WTC11 (cell line): ENCODE measurements around the gene TMEM131L. TPM values are rescaled to one million over a fixed set of nuclear protein-coding genes. Genes with fewer than 3 reads are reported as not detected.

Experiments
- ATAC-seq: fragments of 200-7000 bp; cut with Tn5 transposase; 2 replicates; pipeline ENCODE4 v1.10.0; 2021; ENCODE audit warnings: mild to moderate bottlenecking, moderate library complexity
- CTCF ChIA-PET: fragments of 300-600 bp; sonication (Branson Sonifier 250); formaldehyde crosslinking; loops from one replicate; lab custom pipeline; 2021; ENCODE audit warnings: antibody characterized with exemption; lab: Charles Lee
- POLR2A ChIA-PET: fragments of 350-600 bp; sonication (Branson Sonifier 250); formaldehyde crosslinking; loops from one replicate; lab custom pipeline; 2021; ENCODE audit warnings: antibody characterized with exemption; lab: Charles Lee
- DNase-seq: peaks from one replicate; pipeline ENCODE4 v3.0.0; 2021; ENCODE audit warnings: low spot score
- H3K27ac Mint-ChIP-seq: 2 replicates; pipeline ENCODE4 v1.8.0; 2021; ENCODE audit warnings: mixed read lengths
- H3K27me3 Mint-ChIP-seq: 2 replicates; pipeline ENCODE4 v1.8.0; 2021; ENCODE audit warnings: low read depth, mild to moderate bottlenecking, moderate library complexity, mixed read lengths
- H3K36me3 Mint-ChIP-seq: 2 replicates; pipeline ENCODE4 v1.8.0; 2021; ENCODE audit warnings: mixed read lengths
- H3K4me1 Mint-ChIP-seq: 2 replicates; pipeline ENCODE4 v1.8.0; 2022; ENCODE audit warnings: mixed read lengths
- H3K4me3 Mint-ChIP-seq: 2 replicates; pipeline ENCODE4 v1.8.0; 2021; ENCODE audit warnings: mild to moderate bottlenecking, moderate library complexity, mixed read lengths
- H3K9me3 Mint-ChIP-seq: 2 replicates; pipeline ENCODE4 v1.8.0; 2021; ENCODE audit warnings: mixed read lengths
- AR ChIP-seq: fragments of 250-450 bp; sonication (Bioruptor Pico); IDR thresholded peaks from 2 replicates; pipeline ENCODE4 v1.9.0; 2021; ENCODE audit warnings: mild to moderate bottlenecking
- ATF3 ChIP-seq: sonication (generic); formaldehyde crosslinking; conservative IDR thresholded peaks from 2 replicates; pipeline ENCODE4 v1.8.1; 2022; ENCODE audit warnings: mild to moderate bottlenecking, missing genetic modification reagents
- EMX1 ChIP-seq: fragments of 250-450 bp; sonication (Bioruptor Pico); IDR thresholded peaks from 2 replicates; pipeline ENCODE4 v1.8.0; 2021; ENCODE audit warnings: mild to moderate bottlenecking
- ESRRA ChIP-seq: sonication (generic); formaldehyde crosslinking; IDR thresholded peaks from 2 replicates; pipeline ENCODE4 v1.8.1; 2022; ENCODE audit warnings: mild to moderate bottlenecking, missing genetic modification reagents, borderline replicate concordance
- ETV6 ChIP-seq: sonication (generic); formaldehyde crosslinking; IDR thresholded peaks from 2 replicates; pipeline ENCODE4 v1.8.1; 2022; ENCODE audit warnings: mild to moderate bottlenecking, missing genetic modification reagents
- GRHL2 ChIP-seq: fragments of 250-450 bp; sonication (Bioruptor Pico); IDR thresholded peaks from 2 replicates; pipeline ENCODE4 v1.8.0; 2022; ENCODE audit warnings: mild to moderate bottlenecking, moderate library complexity; ENCODE audit not compliant: insufficient replicate concordance, severe bottlenecking
- GTF2I ChIP-seq: fragments of 250-450 bp; sonication (Bioruptor Pico); conservative IDR thresholded peaks from 2 replicates; pipeline ENCODE4 v1.4.0; 2021; ENCODE audit warnings: mild to moderate bottlenecking
- NFATC4 ChIP-seq: fragments of 250-450 bp; sonication (Bioruptor Pico); IDR thresholded peaks from 2 replicates; pipeline ENCODE4 v1.9.0; 2021; ENCODE audit warnings: mild to moderate bottlenecking
- PRRX2 ChIP-seq: fragments of 250-450 bp; sonication (Bioruptor Pico); IDR thresholded peaks from 2 replicates; pipeline ENCODE4 v1.8.0; 2021; ENCODE audit warnings: mild to moderate bottlenecking
- SOX15 ChIP-seq: fragments of 250-450 bp; sonication (Bioruptor Pico); IDR thresholded peaks from 2 replicates; pipeline ENCODE4 v1.9.0; 2021; ENCODE audit warnings: mild to moderate bottlenecking
- TEAD1 ChIP-seq: sonication (generic); formaldehyde crosslinking; IDR thresholded peaks from 2 replicates; pipeline ENCODE4 v1.8.0; 2022; ENCODE audit warnings: mild to moderate bottlenecking, missing genetic modification reagents
- ZNF219 ChIP-seq: sonication (generic); formaldehyde crosslinking; IDR thresholded peaks from 2 replicates; pipeline ENCODE4 v1.8.0; 2023; ENCODE audit warnings: missing genetic modification reagents, mild to moderate bottlenecking, borderline replicate concordance
- ZNF396 ChIP-seq: fragments of 250-450 bp; sonication (Bioruptor Pico); IDR thresholded peaks from 2 replicates; pipeline ENCODE4 v1.8.0; 2021; ENCODE audit warnings: mild to moderate bottlenecking, moderate library complexity, borderline replicate concordance
- ZNF671 ChIP-seq: fragments of 250-450 bp; sonication (Bioruptor Pico); IDR thresholded peaks from 2 replicates; pipeline ENCODE4 v1.8.0; 2021; ENCODE audit warnings: mild to moderate bottlenecking
- total RNA-seq: library from RNA; stranded (reverse); gene quantifications from 3 replicates; pipeline ENCODE4 v1.2.3, GENCODE V29; 2021
- TF ChIP-seq, protein P1 (sequence below): fragments of 250-450 bp; sonication (Bioruptor Pico); IDR thresholded peaks from 2 replicates; pipeline ENCODE4 v1.9.0; 2021; ENCODE audit warnings: mild to moderate bottlenecking, borderline replicate concordance
- TF ChIP-seq, protein P2 (sequence below): sonication (generic); formaldehyde crosslinking; IDR thresholded peaks from 2 replicates; pipeline ENCODE4 v1.8.1; 2022; ENCODE audit warnings: mild to moderate bottlenecking, missing genetic modification reagents, moderate library complexity, borderline replicate concordance
- TF ChIP-seq, protein P3 (sequence below): sonication (generic); formaldehyde crosslinking; IDR thresholded peaks from 2 replicates; pipeline ENCODE4 v1.8.1; 2022; ENCODE audit warnings: low read depth, missing genetic modification reagents, borderline replicate concordance

TMEM131L gene
- total RNA-seq, 1 experiment from 2014 or later = 26.7 TPM

GRCh38 chr4:153655002-153655541 is 188.9 kb downstream of the TMEM131L start (continued):
- TF ChIP-seq EMX1 (CRISPR knock-in tag) = no peak
- TF ChIP-seq ZNF219 = no peak
- TF ChIP-seq, protein P1, sequence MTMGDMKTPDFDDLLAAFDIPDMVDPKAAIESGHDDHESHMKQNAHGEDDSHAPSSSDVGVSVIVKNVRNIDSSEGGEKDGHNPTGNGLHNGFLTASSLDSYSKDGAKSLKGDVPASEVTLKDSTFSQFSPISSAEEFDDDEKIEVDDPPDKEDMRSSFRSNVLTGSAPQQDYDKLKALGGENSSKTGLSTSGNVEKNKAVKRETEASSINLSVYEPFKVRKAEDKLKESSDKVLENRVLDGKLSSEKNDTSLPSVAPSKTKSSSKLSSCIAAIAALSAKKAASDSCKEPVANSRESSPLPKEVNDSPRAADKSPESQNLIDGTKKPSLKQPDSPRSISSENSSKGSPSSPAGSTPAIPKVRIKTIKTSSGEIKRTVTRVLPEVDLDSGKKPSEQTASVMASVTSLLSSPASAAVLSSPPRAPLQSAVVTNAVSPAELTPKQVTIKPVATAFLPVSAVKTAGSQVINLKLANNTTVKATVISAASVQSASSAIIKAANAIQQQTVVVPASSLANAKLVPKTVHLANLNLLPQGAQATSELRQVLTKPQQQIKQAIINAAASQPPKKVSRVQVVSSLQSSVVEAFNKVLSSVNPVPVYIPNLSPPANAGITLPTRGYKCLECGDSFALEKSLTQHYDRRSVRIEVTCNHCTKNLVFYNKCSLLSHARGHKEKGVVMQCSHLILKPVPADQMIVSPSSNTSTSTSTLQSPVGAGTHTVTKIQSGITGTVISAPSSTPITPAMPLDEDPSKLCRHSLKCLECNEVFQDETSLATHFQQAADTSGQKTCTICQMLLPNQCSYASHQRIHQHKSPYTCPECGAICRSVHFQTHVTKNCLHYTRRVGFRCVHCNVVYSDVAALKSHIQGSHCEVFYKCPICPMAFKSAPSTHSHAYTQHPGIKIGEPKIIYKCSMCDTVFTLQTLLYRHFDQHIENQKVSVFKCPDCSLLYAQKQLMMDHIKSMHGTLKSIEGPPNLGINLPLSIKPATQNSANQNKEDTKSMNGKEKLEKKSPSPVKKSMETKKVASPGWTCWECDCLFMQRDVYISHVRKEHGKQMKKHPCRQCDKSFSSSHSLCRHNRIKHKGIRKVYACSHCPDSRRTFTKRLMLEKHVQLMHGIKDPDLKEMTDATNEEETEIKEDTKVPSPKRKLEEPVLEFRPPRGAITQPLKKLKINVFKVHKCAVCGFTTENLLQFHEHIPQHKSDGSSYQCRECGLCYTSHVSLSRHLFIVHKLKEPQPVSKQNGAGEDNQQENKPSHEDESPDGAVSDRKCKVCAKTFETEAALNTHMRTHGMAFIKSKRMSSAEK (CRISPR knock-in tag) = no peak
- TF ChIP-seq AR (CRISPR knock-in tag) = no peak
- TF ChIP-seq, protein P2, sequence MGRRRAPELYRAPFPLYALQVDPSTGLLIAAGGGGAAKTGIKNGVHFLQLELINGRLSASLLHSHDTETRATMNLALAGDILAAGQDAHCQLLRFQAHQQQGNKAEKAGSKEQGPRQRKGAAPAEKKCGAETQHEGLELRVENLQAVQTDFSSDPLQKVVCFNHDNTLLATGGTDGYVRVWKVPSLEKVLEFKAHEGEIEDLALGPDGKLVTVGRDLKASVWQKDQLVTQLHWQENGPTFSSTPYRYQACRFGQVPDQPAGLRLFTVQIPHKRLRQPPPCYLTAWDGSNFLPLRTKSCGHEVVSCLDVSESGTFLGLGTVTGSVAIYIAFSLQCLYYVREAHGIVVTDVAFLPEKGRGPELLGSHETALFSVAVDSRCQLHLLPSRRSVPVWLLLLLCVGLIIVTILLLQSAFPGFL = no peak
- no peak for TF ChIP-seq NFATC4 (CRISPR knock-in tag)

DNA sequence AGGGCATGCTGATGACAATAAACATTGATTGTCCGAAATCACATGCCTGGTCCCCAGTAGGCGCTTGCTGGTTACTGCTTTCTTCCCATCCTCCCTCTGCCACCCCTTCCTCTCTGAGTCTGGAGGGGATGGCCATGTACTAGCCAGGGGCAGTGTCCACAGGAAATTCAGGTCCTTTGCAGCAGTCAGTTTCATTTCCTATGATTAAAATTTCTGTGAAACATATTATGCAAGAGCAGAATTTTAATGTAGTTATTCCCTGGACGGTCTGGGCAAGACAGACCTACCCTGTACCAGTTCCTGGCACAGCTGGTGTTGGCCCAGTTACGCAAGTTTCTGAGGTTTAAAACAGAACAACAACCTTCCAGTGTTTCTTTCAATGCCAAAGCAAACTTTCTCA is 189.8 kb downstream of the TMEM131L start:
- Mint-ChIP-seq H3K27ac (no peak overlapping the region), H3K27me3 (peaks cover 2% of the 10 kb centered on the region), H3K36me3 (no peaks in the 10 kb centered on the region), H3K4me3 (no peak overlapping the region), H3K9me3 (no peaks in the 10 kb centered on the region), H3K4me1 (peaks cover 13% of the 10 kb centered on the region)
- ChIA-PET POLR2A (no interaction called here), CTCF (no interaction called here)
- DNase-seq = no peak
- no peak for ATAC-seq
- TF ChIP-seq GTF2I (CRISPR knock-in tag) (no peak), ATF3 (CRISPR knock-in tag) (no peak), SOX15 (CRISPR knock-in tag) (no peak), TEAD1 (CRISPR knock-in tag) (no peak), ESRRA (no peak), NFATC4 (CRISPR knock-in tag) (no peak), PRRX2 (CRISPR knock-in tag) (no peak), ZNF396 (CRISPR knock-in tag) (no peak), GRHL2 (CRISPR knock-in tag) (no peak), ZNF671 (CRISPR knock-in tag) (no peak), ETV6 (CRISPR knock-in tag) (no peak)
- TF ChIP-seq, protein P3, sequence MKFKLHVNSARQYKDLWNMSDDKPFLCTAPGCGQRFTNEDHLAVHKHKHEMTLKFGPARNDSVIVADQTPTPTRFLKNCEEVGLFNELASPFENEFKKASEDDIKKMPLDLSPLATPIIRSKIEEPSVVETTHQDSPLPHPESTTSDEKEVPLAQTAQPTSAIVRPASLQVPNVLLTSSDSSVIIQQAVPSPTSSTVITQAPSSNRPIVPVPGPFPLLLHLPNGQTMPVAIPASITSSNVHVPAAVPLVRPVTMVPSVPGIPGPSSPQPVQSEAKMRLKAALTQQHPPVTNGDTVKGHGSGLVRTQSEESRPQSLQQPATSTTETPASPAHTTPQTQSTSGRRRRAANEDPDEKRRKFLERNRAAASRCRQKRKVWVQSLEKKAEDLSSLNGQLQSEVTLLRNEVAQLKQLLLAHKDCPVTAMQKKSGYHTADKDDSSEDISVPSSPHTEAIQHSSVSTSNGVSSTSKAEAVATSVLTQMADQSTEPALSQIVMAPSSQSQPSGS (CRISPR knock-in tag) = no peak
